Dedifferentiated amniotic fluid mesenchymal stem cell (primary cell): ENCODE data around the gene ZBTB38.

Experiments used
- DNase-seq: peaks from one replicate; pipeline ENCODE4 v3.0.0-alpha.2; 2016; ENCODE audit errors: extremely low spot score

The ZBTB38 gene

GRCh38 chr3:141386126-141386488 is 17.8 kb downstream of the ZBTB38 start:
- no peak for DNase-seq

GRCh38 chr3:141386611-141387111 is 18.4 kb downstream of the ZBTB38 start:
- peak; percentile 76 for DNase-seq

DNA sequence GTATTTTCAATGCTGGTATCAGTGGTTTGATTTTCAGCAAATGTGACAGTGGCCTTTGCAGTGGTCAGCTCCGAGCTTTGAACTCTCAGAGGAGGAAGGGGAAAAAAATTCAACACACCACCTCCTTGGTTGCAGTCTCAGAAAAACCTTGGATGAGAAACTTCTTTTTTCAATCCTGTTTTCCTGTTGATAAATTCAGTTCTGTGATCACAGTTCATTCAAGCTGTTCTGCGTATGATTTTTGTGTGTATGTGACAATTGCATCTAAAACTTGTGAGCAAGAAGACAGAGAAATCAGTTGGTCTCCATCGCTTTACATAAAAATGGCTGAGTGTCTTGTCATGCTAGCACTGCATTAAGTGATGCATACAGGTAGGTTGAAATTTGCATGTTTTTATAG is 19.2 kb downstream of the ZBTB38 start:
- DNase-seq, result no peak

- no peak for DNase-seq
Measured at GRCh38 chr3:141388395-141388794, 20.1 kb downstream of the ZBTB38 start.

- no peak for DNase-seq
Measured at GRCh38 chr3:141388823-141389621, 20.7 kb downstream of the ZBTB38 start.

DNA sequence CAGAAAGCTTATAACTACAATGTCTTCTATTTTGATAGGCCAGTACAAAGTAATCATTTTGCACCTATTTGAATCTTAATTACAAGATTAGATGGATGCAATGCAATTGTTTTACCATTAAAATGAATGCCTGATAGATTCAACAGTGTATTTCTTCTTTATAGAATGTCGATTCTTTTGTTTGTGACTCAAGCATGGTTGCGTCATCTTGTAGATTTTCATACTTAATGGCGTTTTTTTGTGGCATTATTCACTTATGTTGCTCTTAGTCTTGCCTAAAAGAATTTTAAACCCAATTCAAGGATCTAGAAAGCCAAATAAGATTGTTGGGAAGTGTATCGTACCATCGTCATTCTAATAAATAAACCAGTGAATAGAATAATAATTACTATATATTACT is 21.4 kb downstream of the ZBTB38 start:
- no peak for DNase-seq

DNA sequence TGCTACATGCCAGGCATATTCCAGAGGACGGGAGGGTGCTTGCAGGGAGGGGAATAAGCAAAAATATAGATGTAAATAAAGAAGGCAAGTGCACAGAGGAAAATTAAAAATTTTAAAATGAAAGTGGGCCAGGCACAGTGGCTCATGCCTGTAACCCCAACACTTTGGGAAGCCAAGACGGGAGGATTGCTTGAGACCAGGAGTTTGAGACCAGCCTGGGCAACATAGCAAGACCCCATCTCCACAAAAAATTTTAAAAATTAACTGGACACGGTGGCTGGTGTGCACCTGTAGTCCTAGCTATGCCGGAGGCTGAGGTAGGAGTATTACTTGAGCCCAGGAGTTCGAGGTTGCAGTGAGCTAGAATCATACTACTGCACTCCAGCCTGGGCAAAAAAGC is 22.4 kb downstream of the ZBTB38 start:
- DNase-seq, result no peak

- no peak for DNase-seq
Measured at GRCh38 chr3:141391298-141391990, 23.1 kb downstream of the ZBTB38 start.

DNA sequence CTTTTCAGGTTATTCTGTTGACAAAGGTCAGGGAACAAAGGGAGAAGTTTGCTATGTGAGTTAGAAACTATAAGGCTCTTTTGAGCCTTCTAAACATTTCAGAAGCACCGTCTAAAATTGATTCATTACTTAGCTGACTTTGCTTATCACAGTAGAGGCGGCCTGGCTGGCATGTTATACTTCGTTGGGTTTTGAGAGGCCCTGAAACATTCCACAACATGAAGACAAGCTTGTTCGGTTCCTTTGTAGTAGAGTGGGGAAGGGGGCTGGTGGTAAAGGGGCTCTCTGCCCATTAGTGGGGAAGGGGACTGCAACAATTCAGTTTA is 23.6 kb downstream of the ZBTB38 start:
- DNase-seq, result no peak

DNA sequence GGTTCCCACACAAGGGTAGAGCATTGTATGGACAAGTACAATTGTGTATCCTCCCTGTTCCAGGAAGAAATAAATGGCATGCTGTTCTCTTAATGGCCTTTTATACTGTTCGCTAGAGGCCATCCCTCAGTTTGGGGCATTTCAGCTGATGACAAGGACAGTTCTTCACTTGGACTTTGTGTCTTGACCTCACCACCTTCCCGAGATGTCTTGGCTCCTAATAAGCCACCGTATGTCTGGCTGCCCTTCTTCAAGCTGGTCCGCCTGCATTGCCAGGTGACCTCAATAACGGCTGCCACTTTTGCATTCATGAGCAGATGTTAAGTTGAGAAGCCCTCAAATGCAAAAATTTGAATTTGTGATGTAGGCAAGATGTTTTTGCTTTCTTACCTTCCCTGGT is 24.1 kb downstream of the ZBTB38 start:
- DNase-seq, result no peak

- DNase-seq, result peak; percentile 86
Measured at GRCh38 chr3:141392897-141393734, 24.8 kb downstream of the ZBTB38 start.

- DNase-seq, result no peak
Measured at GRCh38 chr3:141393735-141394076, 25.4 kb downstream of the ZBTB38 start.

DNA sequence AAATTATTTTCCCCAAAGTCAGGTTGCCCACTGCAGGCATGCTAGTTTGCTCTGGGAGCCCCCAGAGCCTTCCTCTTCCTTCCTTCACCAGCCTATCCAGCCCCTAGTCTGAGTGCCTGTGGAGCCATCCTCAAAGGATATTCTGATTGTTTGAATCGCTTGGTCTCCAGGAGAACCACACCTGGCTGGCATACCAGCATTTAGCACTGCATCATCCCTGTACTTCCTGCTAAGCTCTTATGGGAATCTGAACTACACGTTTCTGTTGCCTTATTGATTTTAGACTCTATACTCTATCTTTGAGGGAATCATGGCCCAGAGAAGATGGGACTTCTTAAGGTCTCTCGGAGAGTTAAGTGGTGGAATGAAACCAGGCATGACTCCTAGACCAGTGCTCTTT is 26.3 kb downstream of the ZBTB38 start:
- DNase-seq, result no peak

DNA sequence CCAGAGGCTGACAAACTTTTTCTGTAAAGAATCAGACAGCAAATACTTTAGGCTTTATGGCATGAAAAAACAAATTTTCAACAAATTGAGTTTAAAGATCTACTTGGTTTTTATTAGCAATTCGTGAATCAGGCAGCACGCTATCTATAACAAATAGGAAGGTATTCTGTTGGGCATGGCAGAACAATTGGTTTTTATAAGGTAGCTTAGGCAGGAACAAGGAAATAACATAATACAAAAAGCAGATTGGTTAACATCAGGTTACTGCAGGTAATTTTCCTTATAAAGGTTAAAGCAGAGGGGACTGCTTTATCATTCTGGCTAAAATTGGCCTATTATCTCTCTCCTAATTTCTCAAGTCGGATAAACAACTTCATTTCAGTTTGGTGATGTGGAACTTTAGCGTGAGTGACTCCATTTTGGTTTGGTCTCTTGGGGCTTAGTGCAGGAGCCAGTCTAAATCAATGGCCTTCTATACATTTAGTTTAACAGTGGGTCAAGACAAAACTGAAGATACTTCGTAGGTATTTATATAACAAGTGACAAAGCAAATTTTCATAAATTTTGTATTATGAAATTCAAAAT is 26.8 kb downstream of the ZBTB38 start:
- DNase-seq, result no peak

- DNase-seq, result no peak
Measured at GRCh38 chr3:141397996-141398395, 29.7 kb downstream of the ZBTB38 start.

GRCh38 chr3:141399200-141399599 is 30.9 kb downstream of the ZBTB38 start:
- no peak for DNase-seq

DNA sequence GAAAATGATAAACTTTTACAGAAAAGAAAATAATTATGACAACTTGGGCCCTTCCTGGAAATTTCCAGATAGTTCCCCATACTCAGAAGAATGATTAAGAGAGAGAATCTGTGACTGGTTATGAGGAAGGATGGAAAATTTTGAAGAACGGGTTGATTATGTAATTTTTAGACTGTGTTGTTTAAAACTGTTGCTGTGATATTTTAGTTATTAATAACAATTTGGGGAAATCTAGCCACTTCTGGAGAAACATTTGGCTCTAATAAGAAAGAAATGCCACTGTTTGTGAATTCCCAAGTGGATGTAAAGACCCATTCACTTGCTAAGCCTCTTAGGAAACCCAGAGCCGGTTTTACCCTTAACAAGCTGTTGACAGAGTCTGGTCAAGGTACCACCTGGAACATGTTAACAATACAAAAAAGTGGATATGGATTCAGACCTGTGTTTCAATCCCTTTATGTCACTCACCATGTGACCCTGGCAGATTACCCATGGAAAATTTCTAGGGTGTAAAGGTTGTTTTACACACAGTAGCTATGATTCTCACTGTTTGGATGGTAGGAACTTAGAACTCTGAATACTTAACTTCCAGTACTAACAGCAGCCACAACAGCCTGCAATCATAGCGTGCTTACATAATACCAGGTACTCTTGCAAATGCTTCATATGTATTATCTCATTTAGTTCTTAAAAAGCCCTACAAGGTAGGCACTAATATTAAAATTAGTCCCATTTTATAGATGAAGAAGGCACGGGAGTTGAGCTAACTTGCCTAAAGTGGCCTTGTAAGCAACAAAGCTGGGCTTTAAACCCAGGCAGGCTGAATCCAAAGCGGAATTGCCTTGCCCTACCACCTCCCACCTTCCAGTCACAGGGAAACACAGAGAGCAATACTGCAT is 32.0 kb downstream of the ZBTB38 start:
- no peak for DNase-seq

DNA sequence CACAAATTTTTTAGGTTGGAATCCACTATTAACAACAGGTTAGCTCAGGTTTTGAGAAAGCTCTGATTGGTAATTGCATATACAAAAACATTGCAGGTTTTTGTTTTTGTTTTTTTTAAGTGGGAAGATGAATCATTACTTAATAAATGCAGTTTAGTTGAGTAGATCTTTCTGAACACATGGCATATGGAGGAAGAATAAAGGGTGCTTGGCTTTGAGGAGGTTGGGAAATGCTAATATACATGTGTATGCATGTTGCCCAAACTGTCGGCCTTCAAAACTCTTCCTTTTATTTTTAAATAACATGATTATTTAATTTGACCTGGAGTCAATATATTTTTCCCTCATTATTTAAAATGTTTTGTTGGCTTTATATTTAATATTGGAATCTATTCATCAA is 32.8 kb downstream of the ZBTB38 start:
- no peak for DNase-seq

DNA sequence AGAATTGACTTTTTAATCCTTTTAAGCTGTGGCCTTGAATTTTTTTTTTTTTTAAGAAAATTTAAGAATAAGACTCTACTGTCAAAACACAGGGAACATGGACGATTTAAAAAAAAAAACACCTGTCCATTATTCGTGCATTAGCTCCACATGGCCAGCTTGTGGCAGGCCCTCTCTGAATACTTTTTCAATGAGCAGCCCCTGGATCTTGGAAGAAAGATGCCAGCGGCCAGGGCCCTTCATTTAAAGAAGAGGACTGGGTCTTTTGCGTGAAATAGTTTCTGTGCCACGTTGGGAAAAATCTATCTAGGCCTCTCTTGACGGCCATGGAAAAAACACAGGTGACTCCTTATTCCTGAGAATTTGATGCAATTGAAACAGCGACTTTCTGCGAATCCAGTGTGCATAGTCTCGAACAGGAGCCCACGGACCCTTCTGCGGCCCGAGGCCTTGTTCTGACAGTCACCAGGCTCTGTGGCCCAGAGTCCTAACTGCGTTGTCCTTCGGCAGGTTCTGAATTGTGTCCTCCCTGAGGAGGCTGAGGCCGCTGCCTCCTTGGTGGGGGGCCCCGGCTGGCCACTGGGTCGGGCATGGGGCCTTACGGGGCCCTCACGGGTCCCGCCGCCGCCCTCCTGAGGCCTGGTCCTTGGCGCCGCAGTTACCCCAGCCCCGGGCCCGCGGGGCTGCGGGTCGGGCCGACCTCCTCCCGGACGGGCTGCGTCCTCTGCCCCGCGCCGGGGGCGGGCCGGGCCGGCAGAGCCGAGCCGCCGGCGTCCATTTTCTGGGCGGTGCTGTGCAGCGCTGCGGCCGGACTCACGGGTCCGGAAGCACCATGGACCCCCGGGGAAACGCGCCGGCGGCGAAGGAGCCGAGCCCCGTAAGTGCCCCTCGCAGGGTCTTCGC is 33.5 kb downstream of the ZBTB38 start:
- DNase-seq, result no peak

GRCh38 chr3:141402476-141403171 is 34.3 kb downstream of the ZBTB38 start:
- DNase-seq, result no peak
